ENCODE data around the gene ARHGAP15.

GRCh38 chr2:143742581-143742980 is 613.4 kb downstream of the ARHGAP15 start:
- TF ChIP-seq CTCF (IDR thresholded peaks at IDR 0.05), result no peak
- no peak for TF ChIP-seq ZFX (IDR thresholded peaks at IDR 0.05; ENCODE audit: borderline replicate concordance)

All from 22Rv1 (cell line).